Measurements from ENCODE around the gene CEP95.

DNA sequence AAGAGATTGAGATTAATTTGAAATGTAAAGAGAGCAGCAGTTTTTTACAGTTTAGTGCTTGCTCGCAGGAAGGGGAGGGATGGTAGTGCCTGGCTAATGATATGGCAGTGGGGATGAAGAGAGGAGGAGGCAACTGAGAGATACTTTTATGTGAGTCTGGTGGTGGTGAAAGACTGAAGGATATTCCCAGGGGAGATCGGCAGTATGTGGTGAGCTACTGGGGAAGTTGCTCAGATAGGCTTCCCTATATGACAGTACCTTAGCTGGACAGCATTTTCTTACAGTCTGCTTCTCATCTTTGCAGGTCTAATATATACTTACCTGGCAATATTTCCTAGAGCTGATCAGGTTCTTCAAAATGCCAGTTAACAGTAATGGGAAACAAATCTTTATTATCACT is 8.6 kb downstream of the CEP95 start:
- TF ChIP-seq, protein P1, sequence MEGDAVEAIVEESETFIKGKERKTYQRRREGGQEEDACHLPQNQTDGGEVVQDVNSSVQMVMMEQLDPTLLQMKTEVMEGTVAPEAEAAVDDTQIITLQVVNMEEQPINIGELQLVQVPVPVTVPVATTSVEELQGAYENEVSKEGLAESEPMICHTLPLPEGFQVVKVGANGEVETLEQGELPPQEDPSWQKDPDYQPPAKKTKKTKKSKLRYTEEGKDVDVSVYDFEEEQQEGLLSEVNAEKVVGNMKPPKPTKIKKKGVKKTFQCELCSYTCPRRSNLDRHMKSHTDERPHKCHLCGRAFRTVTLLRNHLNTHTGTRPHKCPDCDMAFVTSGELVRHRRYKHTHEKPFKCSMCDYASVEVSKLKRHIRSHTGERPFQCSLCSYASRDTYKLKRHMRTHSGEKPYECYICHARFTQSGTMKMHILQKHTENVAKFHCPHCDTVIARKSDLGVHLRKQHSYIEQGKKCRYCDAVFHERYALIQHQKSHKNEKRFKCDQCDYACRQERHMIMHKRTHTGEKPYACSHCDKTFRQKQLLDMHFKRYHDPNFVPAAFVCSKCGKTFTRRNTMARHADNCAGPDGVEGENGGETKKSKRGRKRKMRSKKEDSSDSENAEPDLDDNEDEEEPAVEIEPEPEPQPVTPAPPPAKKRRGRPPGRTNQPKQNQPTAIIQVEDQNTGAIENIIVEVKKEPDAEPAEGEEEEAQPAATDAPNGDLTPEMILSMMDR (IDR thresholded peaks at IDR 0.05 in 2 of 3, conservative IDR thresholded peaks at IDR 0.05 in 1 of 3; ENCODE audit: borderline replicate concordance in 1 of 3, insufficient read depth in 1 of 3, low read depth in 2 of 3, low read length in 2 of 3), result no peak
- no peak for TF ChIP-seq ZFX (IDR thresholded peaks at IDR 0.05)
- TF ChIP-seq POLR2A (IDR thresholded peaks at IDR 0.05; ENCODE audit: borderline replicate concordance, extremely low read depth, insufficient read depth, insufficient read length), result no peak
- TF ChIP-seq, protein P2, sequence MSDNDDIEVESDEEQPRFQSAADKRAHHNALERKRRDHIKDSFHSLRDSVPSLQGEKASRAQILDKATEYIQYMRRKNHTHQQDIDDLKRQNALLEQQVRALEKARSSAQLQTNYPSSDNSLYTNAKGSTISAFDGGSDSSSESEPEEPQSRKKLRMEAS (IDR thresholded peaks at IDR 0.05), result no peak
- no peak for TF ChIP-seq YY1 (IDR thresholded peaks at IDR 0.05; ENCODE audit: extremely low read depth, insufficient replicate concordance, low read depth, low read length)
- TF ChIP-seq EZH2 (IDR thresholded peaks at IDR 0.05), result no peak
- TF ChIP-seq POLR2AphosphoS5 (IDR thresholded peaks at IDR 0.05; ENCODE audit: low read depth, low read length), result no peak
- TF ChIP-seq RAD21 (IDR thresholded peaks at IDR 0.05; ENCODE audit: low read depth), result no peak
- TF ChIP-seq TCF7L2 (IDR thresholded peaks at IDR 0.05; ENCODE audit: borderline replicate concordance, extremely low read depth, insufficient read depth, insufficient read length), result no peak
- TF ChIP-seq JUND (IDR thresholded peaks at IDR 0.05), result no peak
- no peak for TF ChIP-seq ZNF274 (IDR thresholded peaks at IDR 0.05; ENCODE audit: low read depth, low read length)

All from HCT116 (cell line).